ENCODE results near the gene F8. TPM values are rescaled to one million over a fixed set of nuclear protein-coding genes. Genes with fewer than 3 reads are reported as not detected.
"Not testable (repeated sequence)": the region's sequence is repeated elsewhere in the genome, so short reads cannot be mapped to it uniquely, and the experiment has no call there.

Gene F8
- total and polyA plus RNA-seq, 4 donors = 6.1 to 38.1 (median 7.6) TPM

- no peaks in the 10 kb centered on the region for H3K36me3 ChIP-seq (ENCODE audit: control insufficient read depth in 4 of 4, insufficient read depth in 4 of 4, low read length in 4 of 4)
- no peak overlapping the region for H3K27ac ChIP-seq (ENCODE audit: low read depth in 1 of 2, low read length in 1 of 2)
- no peak overlapping the region for H3K4me3 ChIP-seq
- ATAC-seq (ENCODE audit: insufficient read depth, low FRiP score) (no peak), DNase-seq (no peak)
- no peaks in the 10 kb centered on the region for H3K4me1 ChIP-seq (ENCODE audit: control insufficient read depth in 5 of 5, insufficient read depth in 5 of 5, low read length in 5 of 5)
- TF ChIP-seq CTCF (IDR thresholded peaks at IDR 0.05; ENCODE audit: control extremely low read depth, extremely low read depth) = no peak
- no peak overlapping the region for H3K9ac ChIP-seq (ENCODE audit: insufficient read depth in 1 of 2, low read length in 2 of 2)
- no peaks in the 10 kb centered on the region for H3K27me3 ChIP-seq (ENCODE audit: control insufficient read depth in 3 of 3, insufficient read depth in 3 of 3, low read length in 2 of 3)
- no peaks in the 10 kb centered on the region for H3K9me3 ChIP-seq (ENCODE audit: control insufficient read depth in 4 of 4, insufficient read depth in 3 of 4, low read length in 3 of 4)
Observed at GRCh38 chrX:154821523-154821922, 201.0 kb downstream of the F8 start.

GRCh38 chrX:154819771-154820341, 202.7 kb downstream of the F8 start:
- Histone ChIP-seq H3K4me1 (ENCODE audit: control insufficient read depth in 5 of 5, insufficient read depth in 5 of 5, low read length in 5 of 5) (no peaks in the 10 kb centered on the region), H3K36me3 (ENCODE audit: control insufficient read depth in 4 of 4, insufficient read depth in 4 of 4, low read length in 4 of 4) (no peaks in the 10 kb centered on the region), H3K9ac (ENCODE audit: insufficient read depth in 1 of 2, low read length in 2 of 2) (no peak overlapping the region), H3K27me3 (ENCODE audit: control insufficient read depth in 3 of 3, insufficient read depth in 3 of 3, low read length in 2 of 3) (no peaks in the 10 kb centered on the region), H3K9me3 (ENCODE audit: control insufficient read depth in 4 of 4, insufficient read depth in 3 of 4, low read length in 3 of 4) (no peaks in the 10 kb centered on the region), H3K27ac (ENCODE audit: low read depth in 1 of 2, low read length in 1 of 2) (no peak overlapping the region), H3K4me3 (no peak overlapping the region)
- TF ChIP-seq CTCF (IDR thresholded peaks at IDR 0.05; ENCODE audit: control extremely low read depth, extremely low read depth) = no peak
- 75 to 95% methylated on average over 7 of the region's 7 CpGs for WGBS, 2 donors
- DNase-seq (no peak), ATAC-seq (ENCODE audit: insufficient read depth, low FRiP score) (no peak)

DNA sequence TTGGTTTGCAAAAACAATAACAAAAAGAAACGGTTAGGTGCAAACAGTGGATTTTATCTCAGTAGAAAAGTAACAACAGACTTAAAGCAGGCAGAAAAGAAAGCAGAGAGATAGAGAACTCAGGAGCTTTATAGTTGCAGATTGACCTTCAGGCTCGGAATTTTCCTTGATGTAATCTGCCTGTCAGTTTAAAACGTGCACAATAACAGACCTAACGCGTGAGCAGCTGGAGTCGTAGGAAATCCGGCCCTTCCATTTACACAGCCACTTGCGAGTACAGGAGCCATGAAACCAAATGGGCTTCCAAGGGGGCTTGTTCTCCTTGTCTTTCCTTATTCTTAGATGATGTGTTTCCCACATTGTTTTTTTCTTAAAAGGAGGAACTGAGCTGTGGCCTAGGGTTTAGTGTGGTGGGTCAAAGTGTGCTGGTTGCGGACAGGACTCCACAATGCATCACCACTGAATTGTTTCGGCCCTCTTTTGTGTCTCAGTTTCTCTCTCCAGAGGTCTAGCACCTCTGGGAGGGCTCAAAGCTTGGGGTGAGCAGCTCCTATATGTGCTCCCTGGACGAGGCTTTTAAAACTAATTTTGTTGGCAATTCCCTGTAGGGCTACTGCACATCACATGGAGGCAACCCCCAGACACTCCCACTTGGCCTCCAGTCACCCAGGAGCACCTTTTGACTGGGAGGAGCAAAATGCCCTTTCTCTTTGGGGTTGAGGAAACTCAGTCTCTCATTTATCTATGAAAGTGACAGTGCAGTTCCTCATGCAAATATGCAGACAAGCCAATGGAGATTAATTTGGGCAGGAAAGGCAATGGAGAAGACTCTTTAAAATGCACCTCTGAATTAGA, 203.4 kb downstream of the F8 start:
- no peak overlapping the region for H3K9ac ChIP-seq (ENCODE audit: insufficient read depth in 1 of 2, low read length in 2 of 2)
- no peaks in the 10 kb centered on the region for H3K4me1 ChIP-seq (ENCODE audit: control insufficient read depth in 5 of 5, insufficient read depth in 5 of 5, low read length in 5 of 5)
- no peak for ATAC-seq (ENCODE audit: insufficient read depth, low FRiP score)
- no peaks in the 10 kb centered on the region for H3K27me3 ChIP-seq (ENCODE audit: control insufficient read depth in 3 of 3, insufficient read depth in 3 of 3, low read length in 2 of 3)
- H3K4me3 ChIP-seq = no peak overlapping the region
- 65 to 70% methylated on average over 10 to 11 of the region's 11 CpGs for WGBS, 2 donors
- DNase-seq = peak in 1 of 3 donors; percentile 30
- no peaks in the 10 kb centered on the region for H3K9me3 ChIP-seq (ENCODE audit: control insufficient read depth in 4 of 4, insufficient read depth in 3 of 4, low read length in 3 of 4)
- H3K27ac ChIP-seq (ENCODE audit: low read depth in 1 of 2, low read length in 1 of 2) = no peak overlapping the region
- TF ChIP-seq CTCF (IDR thresholded peaks at IDR 0.05; ENCODE audit: control extremely low read depth, extremely low read depth) = no peak
- H3K36me3 ChIP-seq (ENCODE audit: control insufficient read depth in 4 of 4, insufficient read depth in 4 of 4, low read length in 4 of 4) = no peaks in the 10 kb centered on the region

DNA sequence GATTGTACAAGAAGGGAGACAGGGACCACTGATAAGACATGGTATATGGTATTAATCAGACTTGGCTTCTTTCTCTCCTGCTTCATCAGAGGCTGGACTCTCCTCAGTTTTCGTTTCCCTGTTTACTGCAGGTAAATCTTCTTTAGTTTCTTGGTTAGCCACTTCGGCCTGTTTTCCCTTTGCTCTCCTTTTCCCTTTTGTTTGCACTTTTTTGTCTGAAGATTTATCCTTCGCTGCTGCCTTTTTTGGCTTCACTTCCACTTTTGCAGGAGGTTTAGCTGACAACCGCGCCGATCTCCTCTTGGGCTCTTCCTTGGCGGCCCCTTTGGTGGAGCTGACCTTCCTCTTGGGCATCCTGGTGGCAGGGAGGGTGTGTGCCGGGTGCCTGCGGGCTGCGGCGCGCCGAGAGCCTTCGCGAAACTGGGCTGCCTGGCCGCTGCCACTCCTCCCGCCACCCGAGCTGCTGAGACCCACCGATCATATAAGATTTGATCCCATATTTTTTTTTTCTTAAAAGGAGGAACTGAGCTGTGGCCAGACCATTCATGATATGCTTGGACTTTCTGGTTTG, 205.4 kb downstream of the F8 start:
- not testable (repeated sequence) for DNase-seq; ATAC-seq (ENCODE audit: insufficient read depth, low FRiP score); H3K27ac ChIP-seq (ENCODE audit: low read depth in 1 of 2, low read length in 1 of 2); H3K36me3 ChIP-seq (ENCODE audit: control insufficient read depth in 4 of 4, insufficient read depth in 4 of 4, low read length in 4 of 4); H3K4me3 ChIP-seq; H3K9ac ChIP-seq (ENCODE audit: insufficient read depth in 1 of 2, low read length in 2 of 2); H3K27me3 ChIP-seq (ENCODE audit: control insufficient read depth in 3 of 3, insufficient read depth in 3 of 3, low read length in 2 of 3); H3K4me1 ChIP-seq (ENCODE audit: control insufficient read depth in 5 of 5, insufficient read depth in 5 of 5, low read length in 5 of 5); H3K9me3 ChIP-seq (ENCODE audit: control insufficient read depth in 4 of 4, insufficient read depth in 3 of 4, low read length in 3 of 4)
- WGBS, 2 donors = 92 to 99% methylated on average over 13 to 19 of the region's 19 CpGs

GRCh38 chrX:154816326-154816898, 206.1 kb downstream of the F8 start:
- DNase-seq = not testable (repeated sequence)
- WGBS, 2 donors = 75 to 76% methylated on average over 4 of the region's 4 CpGs

More at GRCh38 chrX:154816326-154816898, 206.1 kb downstream of the F8 start:
- not testable (repeated sequence) for H3K9ac ChIP-seq (ENCODE audit: insufficient read depth in 1 of 2, low read length in 2 of 2); H3K36me3 ChIP-seq (ENCODE audit: control insufficient read depth in 4 of 4, insufficient read depth in 4 of 4, low read length in 4 of 4); H3K4me3 ChIP-seq; H3K9me3 ChIP-seq (ENCODE audit: control insufficient read depth in 4 of 4, insufficient read depth in 3 of 4, low read length in 3 of 4); H3K27me3 ChIP-seq (ENCODE audit: control insufficient read depth in 3 of 3, insufficient read depth in 3 of 3, low read length in 2 of 3); ATAC-seq (ENCODE audit: insufficient read depth, low FRiP score); H3K27ac ChIP-seq (ENCODE audit: low read depth in 1 of 2, low read length in 1 of 2); H3K4me1 ChIP-seq (ENCODE audit: control insufficient read depth in 5 of 5, insufficient read depth in 5 of 5, low read length in 5 of 5)

All from lung (tissue), 12 donors.